Measurements from ENCODE around the gene RBM5.

GRCh38 chr3:50167069-50167840 lies 78.5 kb downstream of the RBM5 start:
- TF ChIP-seq, protein P1, sequence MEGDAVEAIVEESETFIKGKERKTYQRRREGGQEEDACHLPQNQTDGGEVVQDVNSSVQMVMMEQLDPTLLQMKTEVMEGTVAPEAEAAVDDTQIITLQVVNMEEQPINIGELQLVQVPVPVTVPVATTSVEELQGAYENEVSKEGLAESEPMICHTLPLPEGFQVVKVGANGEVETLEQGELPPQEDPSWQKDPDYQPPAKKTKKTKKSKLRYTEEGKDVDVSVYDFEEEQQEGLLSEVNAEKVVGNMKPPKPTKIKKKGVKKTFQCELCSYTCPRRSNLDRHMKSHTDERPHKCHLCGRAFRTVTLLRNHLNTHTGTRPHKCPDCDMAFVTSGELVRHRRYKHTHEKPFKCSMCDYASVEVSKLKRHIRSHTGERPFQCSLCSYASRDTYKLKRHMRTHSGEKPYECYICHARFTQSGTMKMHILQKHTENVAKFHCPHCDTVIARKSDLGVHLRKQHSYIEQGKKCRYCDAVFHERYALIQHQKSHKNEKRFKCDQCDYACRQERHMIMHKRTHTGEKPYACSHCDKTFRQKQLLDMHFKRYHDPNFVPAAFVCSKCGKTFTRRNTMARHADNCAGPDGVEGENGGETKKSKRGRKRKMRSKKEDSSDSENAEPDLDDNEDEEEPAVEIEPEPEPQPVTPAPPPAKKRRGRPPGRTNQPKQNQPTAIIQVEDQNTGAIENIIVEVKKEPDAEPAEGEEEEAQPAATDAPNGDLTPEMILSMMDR (IDR thresholded peaks at IDR 0.05; ENCODE audit: low read length) = no peak
- TF ChIP-seq EZH2 (IDR thresholded peaks at IDR 0.05; ENCODE audit: borderline replicate concordance, low read length) = no peak

Data from OCI-LY1 (cell line).